Left ventricle myocardium superior (tissue), 1 donor: Measurements from ENCODE around the gene MCM8. TPM values are rescaled to one million over a fixed set of nuclear protein-coding genes. Genes with fewer than 3 reads are reported as not detected.
"Not testable (repeated sequence)": the region's sequence is repeated elsewhere in the genome, so short reads cannot be mapped to it uniquely, and the experiment has no call there.

Experiments used
- ATAC-seq: fragments of 200-7000 bp; cut with Tn5 transposase; one replicate; pipeline ENCODE4 v1.9.1; 2020; ENCODE audit warnings: mild to moderate bottlenecking, moderate library complexity
- DNase-seq: peaks from one replicate; pipeline ENCODE4 v3.0.0-alpha.2; 2020
- intact Hi-C: fragments of 100-400 bp; cut with micrococcal nuclease; formaldehyde crosslinking; loops from one replicate; pipeline ENCODE4 v1.11.0; 2022
- total RNA-seq: library from RNA; stranded (reverse); fragmentation: NEBNext Ultra II Directional; extraction: Animal tissue kit (Norgen Biotek cat#: 25700); gene quantifications from one replicate; pipeline ENCODE4 v1.2.1, GENCODE V29; 2021
- donor health status: DM: no; HTN: yes; CAD: no; lungs with severe emphysema.

The MCM8 gene
- total RNA-seq, 1 donor from 2014 or later = 6.7 TPM

DNA sequence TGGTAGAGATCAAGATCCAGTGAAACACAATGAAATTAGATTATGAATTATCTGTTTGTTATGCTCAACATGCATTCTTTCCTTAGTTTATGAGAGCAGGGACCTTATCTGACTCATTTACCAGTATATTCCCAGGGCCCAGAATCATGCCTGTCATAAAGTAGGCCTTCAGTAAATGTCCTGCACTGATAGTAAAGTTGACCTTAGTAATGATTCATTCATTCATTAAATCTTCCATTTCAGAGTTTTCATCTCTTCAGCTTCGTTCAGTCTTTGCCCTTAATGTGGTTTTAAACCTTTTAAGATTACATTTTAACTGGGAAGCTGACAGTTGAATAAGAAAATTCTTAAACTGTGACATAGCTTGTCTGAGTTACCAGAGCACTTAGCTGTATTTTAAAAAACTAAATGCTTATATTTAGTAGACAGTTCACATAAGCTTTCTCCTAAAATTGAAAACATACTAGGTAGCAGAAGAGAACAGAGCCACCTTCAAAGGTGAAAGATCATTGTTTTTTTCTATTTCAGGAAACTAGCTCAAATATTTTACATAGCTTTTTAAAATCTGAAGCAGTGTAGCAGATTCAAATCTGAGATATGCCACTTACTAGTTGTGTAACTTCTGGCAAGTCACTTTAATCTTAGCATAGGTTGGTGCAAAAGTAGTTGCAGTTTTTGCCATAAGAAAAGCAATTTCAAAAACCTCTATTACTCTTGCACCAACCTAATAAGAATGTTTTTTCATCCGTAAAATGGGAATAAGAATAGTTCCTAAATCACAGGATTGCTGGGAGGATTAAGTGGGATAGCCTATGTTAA lies 41.4 kb downstream of the MCM8 start:
- ATAC-seq (no peak), DNase-seq (no peak)
- intact Hi-C loops = no loop called here

DNA sequence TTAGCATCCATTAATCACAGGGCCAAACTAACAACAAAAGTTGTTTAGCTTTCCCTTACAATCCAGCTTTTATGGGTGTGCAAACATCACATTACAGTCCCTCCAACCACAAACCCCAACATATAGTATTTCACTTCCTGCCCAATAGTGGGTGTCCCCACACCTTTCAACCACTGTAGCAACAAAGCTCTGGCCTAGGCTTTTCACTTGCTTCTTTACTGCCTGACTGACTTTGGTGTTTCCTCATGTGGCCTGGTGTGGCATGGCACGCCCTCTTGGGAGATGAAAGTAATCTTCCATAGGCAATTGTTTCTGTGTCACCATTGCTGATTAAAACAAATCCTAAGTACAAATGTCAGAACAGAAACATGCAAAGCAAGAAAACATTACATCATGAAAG lies 46.3 kb downstream of the MCM8 start:
- intact Hi-C loops = no loop called here
- no peak for ATAC-seq
- no peak for DNase-seq

DNA sequence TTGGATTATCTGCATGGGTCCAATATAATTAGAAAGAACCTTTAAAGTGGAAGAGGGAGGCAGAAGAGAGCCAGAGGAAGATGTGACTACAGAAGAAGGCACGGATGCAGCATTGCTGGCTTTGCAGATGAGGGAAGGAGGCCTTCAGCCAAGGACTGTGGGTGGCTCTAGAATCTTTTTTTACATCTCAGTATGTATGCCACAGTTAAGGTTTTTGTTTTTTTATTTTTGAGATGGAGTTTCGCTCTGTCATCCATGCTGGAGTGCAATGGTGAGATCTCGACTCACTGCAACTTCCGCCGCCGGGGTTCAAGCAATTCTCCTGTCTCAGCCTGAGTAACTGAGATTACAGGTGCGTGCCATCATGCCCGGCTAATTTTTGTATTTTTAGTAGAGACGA lies 49.3 kb downstream of the MCM8 start:
- DNase-seq = no peak
- ATAC-seq = no peak
- intact Hi-C loops = no loop called here

DNA sequence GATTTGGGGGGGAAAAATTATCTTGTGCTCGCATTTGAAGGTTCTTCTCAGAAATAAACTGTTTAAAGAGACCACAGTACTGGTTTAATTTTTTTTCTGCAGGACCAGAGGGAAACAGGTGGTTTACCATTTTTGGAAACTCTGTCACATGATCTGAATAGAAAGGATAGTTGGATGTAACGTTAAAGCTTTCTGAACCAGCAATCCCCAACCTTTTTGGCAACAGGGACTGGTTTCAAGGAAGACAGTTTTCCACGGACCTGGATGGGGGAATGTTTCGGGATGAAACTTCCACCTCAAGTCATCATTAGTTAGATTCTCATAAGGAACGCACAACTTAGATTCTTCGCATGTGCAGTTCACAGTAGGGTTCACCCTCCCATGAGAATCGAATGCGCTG lies 50.4 kb downstream of the MCM8 start:
- ATAC-seq = no peak
- intact Hi-C loops = no loop called here

DNA sequence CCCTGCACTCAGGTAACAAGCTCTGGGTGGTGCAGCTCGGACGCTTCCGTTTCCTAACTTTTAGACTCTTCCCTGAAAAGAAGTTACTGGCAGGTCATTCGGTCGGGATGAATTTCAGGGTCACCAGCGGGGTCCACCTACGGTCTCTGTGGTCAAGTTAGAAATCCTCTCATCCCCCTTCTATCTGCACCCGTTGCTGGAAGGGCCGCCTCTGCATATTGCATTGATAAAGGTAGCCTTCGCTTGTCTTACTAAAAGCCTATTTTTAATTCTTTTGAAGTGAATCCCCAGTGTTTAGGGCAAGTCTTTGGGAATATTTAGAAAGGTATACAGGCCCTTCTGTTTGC lies 56.1 kb downstream of the MCM8 start:
- intact Hi-C loops = no loop called here
- no peak for ATAC-seq
- no peak for DNase-seq

More for the DNA sequence above, 50.4 kb downstream of the MCM8 start:
- no peak for DNase-seq

DNA sequence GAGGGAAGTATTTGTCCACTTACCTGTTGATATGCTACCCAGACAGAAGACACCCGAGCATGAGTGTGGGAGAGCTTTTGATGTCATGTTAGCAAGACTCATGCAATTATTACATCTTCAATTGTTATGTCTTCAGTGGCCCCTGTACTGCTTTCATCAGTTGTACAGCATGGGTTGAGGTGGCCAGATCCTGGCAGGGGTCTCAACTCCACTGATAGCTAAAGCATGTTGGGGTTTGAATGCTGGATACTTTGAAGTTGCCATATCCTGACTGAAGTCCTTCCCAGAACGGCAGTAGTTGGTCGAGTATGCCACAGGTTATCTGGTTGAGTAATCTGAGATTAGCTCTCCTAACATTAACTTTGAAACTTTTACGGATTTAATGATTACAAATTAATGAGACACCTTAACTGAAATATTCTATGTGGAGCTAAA lies 56.7 kb downstream of the MCM8 start:
- DNase-seq (no peak), ATAC-seq (no peak)
- intact Hi-C loops = no loop called here

DNA sequence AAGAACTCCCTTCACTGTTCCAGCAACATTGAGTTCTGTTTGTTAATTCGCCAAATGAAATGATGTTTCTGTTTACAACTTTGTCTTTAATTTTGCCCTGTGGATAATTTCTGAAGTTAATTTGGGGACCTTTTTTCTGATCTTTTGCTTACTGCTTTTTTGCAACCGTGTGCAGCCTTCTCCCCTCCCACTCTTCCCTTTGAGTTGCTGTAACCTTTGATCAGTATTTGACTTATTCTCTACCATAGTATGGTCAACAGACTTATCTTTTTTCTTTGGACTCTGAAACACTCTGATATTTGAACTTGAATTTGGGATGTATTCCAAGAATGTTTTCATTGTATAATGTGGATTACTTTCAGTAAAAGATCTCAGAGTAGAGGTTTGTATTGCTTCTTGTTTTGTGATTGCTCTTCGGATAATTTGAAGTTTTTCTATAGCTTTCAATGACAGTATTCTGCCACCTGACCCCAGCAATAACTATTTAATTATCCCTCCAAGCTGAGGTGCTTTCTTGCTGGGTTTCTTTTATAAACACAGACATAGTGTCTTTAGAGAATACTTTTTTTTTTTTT lies 57.2 kb downstream of the MCM8 start:
- ATAC-seq (no peak), DNase-seq (no peak)
- intact Hi-C loops = no loop called here

DNA sequence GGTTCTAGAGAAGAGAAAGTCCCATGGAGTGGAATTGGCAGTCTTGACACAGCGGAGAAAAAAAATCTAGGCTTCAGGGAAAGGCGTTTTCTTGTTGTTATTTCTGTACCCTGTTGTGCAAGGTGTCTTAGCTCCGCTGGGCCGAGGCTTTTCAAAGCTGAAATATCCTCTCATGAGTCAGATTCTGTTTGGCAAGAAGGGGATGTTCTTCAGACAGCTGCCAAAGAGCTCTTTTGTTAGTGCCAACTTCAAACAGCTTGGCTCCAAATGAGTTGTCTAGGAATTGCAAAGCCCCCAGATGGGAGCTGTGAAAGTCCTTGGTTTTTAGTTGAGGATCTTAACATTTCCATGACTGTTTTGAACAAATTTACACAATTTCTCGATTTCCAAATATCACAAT lies 57.8 kb downstream of the MCM8 start:
- ATAC-seq = peak; percentile 41
- intact Hi-C loops = no loop called here
- peak; percentile 44 for DNase-seq

DNA sequence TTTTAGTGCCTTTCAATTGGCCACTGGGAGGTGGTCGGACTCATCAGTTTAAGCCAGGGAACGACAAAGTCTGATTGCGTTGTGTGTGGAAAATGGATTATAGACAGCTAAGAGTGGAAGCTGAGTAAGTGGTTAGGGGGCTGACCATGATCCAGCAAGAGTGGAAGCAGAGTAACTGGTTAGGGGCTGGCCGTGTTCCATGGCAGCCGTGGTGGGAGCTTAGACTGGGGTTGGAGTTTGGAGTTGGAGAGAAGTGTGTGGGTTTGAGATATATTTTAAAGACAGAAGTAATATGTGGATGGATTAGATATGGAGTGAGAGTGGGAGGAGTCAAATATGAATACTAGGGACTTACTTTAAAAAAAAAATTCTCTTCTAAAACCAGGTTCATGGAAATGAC lies 61.7 kb downstream of the MCM8 start:
- ATAC-seq = no peak
- intact Hi-C loops = no loop called here

DNA sequence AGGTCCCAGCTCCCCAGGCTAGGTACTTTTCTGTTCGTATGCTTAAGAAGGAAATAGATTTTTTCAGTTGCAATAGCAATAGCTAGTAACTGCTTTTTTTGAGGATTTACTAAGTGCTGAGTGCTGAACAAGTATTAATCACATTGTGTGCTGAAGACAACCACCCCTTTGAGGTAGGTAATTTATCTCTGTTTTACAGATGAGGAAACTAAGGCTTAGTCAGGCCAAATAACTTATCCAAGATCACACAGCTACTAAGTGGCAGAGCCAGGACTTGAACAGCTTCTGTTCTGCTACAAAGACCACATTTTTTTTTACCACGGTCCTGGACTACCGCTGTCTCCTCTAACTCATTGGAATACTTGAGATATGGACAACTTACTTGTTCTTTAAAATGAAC lies 63.6 kb downstream of the MCM8 start:
- no peak for DNase-seq
- intact Hi-C loops = no loop called here
- ATAC-seq = no peak

More for the DNA sequence above, 61.7 kb downstream of the MCM8 start:
- DNase-seq = no peak

DNA sequence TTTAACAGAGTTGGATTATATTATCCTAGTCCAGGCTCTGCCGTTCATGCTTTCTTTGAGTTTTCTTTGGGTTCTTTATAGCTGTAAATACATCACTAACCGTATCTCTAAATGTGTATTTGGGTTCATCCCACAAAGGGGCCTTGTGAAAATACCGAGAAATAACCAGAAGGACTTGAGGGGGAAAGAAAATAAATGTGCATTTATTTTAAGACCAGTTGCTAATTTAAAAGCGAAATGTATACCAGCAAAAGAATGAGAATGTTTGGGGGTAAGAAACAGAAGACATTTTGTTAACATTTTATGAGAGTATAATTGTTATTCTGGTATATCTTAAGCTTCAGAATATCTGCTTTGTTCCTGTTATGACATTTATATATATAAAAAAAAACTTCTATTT lies 64.5 kb downstream of the MCM8 start:
- intact Hi-C loops = no loop called here
- ATAC-seq = no peak
- no peak for DNase-seq

DNA sequence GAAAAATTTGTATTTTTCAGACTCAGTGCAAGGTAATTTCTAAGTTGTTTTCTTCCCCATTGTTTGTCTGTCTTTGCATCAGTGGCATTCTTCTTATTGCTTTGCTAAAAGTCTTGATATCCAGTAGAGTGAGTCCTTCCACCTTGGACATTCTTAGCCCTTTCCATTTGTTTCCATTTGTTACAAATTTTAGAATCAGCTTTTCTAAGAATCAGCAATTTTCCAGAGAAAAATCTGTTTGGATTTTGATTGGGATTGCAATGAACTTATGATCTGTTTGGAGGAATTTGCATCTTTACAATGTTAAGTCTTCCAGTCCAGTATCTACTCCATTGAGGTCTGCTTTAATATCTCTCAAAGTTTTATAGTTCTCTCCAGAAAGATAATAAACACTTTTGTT lies 67.0 kb downstream of the MCM8 start:
- intact Hi-C loops = no loop called here
- ATAC-seq = no peak
- DNase-seq = no peak

DNA sequence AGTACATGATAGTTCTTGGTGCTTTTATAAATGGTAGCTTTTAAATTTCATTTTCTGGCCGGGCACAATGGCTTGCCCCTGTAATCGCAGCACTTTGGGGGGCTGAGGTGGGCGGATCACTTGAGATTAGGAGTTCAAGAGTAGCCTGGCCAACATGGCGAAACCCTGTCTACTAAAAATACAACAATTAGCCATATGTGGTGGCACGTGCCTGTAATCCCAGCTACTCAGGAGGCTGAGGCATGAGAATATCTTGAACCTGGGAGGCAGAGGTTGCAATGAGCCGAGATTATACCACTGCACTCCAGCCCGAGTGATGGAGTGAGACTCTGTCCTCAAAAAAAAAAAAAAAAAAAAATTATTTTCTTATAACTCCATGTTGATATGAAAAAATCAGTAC lies 67.4 kb downstream of the MCM8 start:
- intact Hi-C loops = no loop called here
- DNase-seq = no peak
- ATAC-seq = no peak

DNA sequence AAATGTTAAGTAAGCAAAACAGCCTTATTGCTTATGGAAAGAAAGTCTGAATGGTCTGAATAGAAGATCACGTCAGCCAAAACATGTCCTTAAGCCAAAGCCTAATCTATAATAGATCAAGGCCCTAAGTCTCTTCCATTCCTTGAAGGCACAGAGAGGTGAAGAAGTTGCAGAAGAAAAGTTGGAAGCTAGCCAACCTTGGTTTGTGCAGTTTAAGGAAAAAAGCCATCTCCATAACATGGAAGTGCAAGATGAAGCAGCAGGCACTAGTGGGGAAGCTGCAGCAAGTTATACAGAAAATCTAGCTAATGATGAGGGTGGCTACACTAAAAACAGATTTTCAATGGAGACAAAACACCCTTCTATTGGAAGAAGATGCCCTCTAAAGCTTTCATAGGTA lies 74.3 kb downstream of the MCM8 start:
- DNase-seq = no peak
- intact Hi-C loops = no loop called here
- ATAC-seq = no peak

DNA sequence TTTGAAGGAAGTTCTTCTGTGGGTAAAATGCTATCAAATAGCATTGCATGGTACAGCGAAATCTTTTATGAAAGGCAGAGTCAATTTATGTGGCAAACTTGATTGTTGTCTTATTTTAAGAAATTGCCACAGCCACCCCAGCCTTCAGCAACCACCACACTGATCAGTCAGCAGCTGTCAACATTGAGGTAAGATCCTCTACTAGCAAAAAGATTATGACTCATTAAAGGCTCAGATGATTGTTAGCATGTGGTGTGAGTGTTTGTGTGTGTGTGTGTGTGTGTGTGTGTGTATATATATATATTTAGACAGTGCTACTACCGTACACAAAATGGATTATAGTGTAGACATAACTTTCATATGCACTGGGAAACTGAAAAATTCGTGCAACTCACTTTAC lies 75.6 kb downstream of the MCM8 start:
- DNase-seq (no peak), ATAC-seq (peak; percentile 61)
- intact Hi-C loops = no loop called here

DNA sequence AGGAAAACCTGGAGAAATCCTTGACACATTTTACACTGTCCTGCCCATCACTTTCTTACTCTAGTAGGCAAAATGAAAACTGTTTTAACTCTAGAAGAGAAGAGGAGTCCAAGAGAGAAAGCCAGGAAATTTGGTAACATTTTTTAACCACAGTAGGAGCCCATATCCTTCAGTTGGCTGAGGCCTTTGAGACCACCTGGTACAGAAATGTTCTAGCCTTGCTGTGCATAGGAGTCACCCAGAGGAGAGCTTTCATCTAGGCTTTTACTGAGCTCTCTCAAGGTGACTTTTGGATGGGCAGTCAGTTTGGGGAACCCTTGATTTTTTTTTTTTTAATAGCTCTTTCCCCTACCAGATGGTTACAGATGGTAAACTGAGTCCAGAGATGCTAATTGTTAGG lies 78.4 kb downstream of the MCM8 start:
- DNase-seq (no peak), ATAC-seq (no peak)
- intact Hi-C loops = no loop called here

DNA sequence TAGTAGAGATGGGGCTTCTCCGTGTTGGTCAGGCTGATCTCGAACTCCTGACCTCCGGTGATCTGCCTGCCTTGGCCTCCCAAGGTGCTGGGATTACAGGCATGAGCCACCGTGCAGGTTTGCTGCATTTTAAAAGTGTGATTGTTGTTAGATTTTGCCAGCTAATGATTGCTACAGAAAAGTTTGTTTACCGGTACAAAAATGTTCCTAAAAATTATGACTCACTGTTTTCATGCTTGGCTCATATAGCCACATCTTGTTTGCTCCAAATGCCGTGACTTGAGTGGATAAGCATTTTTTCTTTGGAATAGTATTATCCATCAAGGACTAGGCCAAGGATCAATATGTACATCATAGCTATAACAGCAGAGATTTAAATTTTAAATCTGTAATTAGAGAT lies 79.1 kb downstream of the MCM8 start:
- DNase-seq (no peak), ATAC-seq (no peak)
- intact Hi-C loops = no loop called here

DNA sequence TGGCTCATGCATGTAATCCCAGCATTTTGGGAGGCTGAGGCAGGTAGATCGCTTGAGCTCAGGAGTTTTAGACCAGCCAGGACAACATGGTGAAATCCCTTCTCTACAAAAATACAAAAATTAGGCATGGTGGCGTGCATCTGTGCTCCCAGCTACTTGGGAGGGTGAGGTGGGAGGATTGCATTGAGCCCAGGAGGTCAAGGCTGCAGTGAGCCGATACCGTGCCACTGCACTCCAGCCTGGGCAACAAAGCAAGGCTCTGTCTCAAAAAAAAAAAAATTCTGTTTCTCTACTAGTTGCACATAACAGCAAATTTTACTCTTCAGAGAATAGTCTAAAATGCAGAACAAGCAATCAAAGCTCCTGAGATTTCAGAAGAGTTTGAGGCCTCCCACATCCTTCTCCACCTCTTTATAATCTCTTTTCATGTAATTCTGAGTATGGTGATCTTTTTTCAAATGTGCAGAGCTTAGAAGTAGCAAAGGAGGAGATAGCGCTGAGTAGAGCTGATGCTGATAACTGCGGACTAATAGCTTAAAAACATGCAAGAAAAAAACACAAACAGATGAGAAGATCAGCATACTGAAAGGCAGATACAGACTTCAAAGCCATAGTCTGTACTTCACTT lies 80.1 kb downstream of the MCM8 start:
- intact Hi-C loops = no loop called here
- no peak for ATAC-seq
- DNase-seq = no peak

DNA sequence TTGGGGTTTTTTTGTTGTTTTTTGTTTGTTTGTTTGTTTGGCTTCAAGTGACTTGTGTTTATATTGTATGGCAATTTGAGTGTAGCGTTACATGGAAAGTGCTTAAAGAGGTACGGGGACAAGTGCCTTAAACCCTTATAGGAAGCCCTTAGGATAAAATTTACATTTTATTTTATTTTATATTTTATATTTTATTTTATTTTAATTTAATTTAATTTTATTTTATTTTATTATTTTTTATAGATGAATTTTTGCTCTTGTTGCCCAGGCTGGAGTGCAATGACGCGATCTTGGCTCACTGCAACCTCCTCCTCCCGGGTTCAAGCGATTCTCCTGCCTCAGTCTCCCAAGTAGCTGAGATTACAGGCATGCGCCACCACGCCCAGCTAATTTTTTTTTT lies 82.5 kb downstream of the MCM8 start:
- ATAC-seq, intact Hi-C loops, DNase-seq: not testable (repeated sequence)

DNA sequence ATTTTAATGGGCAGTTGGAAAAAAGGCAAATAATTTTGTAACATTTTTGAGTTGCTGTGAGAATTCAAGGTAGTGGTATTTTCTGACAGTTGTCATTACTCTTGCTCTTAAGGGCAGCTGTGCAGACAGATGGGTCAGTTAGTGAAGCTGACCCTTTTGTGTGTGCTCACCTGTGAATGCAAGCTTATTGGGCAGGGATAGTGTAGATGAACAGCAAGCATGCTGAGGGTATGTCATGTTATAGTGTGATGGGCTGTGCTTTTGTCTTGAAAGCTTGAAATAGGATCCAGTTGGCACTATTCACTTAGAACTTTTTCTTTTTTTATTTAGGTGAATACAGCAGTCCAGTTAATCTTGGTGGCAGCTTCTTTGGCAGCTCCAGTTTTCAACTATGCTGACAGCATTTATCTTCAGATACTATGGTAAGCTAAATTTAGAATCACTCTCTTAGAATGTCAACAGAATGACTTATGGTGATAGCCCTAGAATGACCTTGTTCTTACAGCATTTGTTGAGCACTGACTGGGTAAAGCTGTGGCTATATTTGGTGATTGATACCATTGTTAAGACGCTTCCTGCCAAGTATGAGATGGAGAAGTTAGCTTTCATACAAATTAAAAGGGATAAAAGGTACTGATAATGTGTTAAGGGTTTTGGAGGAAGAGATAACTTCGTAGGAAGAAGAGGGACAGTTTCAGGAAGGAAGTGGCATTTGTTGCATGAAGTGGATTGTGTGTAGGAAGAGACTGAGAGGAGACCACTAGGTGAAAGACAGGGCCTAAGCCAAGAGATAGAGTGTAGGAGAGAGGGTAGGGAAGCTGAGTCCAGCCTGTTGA lies 83.9 kb downstream of the MCM8 start:
- ATAC-seq (peak; percentile 88), DNase-seq (no peak)
- intact Hi-C loops = no loop called here
